Lower leg skin (tissue), 3 donors: ENCODE measurements around the gene PLPP4.

Source experiments
- CTCF ChIP-seq, 3 donors: fragments of 450-650 bp; IDR thresholded peaks; one replicate each; pipeline ENCODE4 v1.5.1; 2016; ENCODE audit warnings: antibody characterized with exemption in 3 of 3, mild to moderate bottlenecking in 3 of 3, moderate library complexity in 2 of 3
- POLR2A ChIP-seq, 2 donors: fragments of 450-650 bp; IDR thresholded peaks; one replicate each; pipeline ENCODE4 v1.6.1; 2016 to 2017; ENCODE audit warnings: antibody characterized with exemption in 2 of 2, mild to moderate bottlenecking in 1 of 2, moderate library complexity in 1 of 2

GRCh38 chr10:120505056-120505455 lies 48.0 kb downstream of the PLPP4 start:
- TF ChIP-seq POLR2A (IDR thresholded peaks at IDR 0.05) (no peak), CTCF (IDR thresholded peaks at IDR 0.05) (no peak)
